Keratinocyte (primary cell): ENCODE measurements around the gene TNNC2. TPM values are rescaled to one million over a fixed set of nuclear protein-coding genes. Genes with fewer than 3 reads are reported as not detected.

ENCODE experiments used
- DNase-seq: peaks from one replicate; pipeline ENCODE4 v3.0.0-alpha.2; 2011; ENCODE audit warnings: low read depth, missing footprints, low spot score
- FAIRE-seq: peaks from 2 replicates; lab custom pipeline; 2011; peaks lifted over from hg19 to GRCh38; lab: Jason Lieb, UNC
- H2AFZ ChIP-seq: 2 replicates; pipeline ENCODE4 v1.6.0; 2012; ENCODE audit warnings: low read length, control low read depth, inconsistent platforms; ENCODE audit not compliant: control insufficient read depth
- H3K27ac ChIP-seq: 2 replicates; pipeline ENCODE4 v1.5.1; 2011; ENCODE audit warnings: low read length; ENCODE audit not compliant: control insufficient read depth, insufficient read depth
- H3K27me3 ChIP-seq: 3 replicates; pipeline ENCODE4 v1.6.0; 2011; ENCODE audit warnings: low read length; ENCODE audit not compliant: control insufficient read depth, insufficient read depth; ENCODE audit errors: extremely low read depth
- H3K36me3 ChIP-seq, 2 experiments: 2 replicates in 1 of 2; 3 replicates in 1 of 2; pipeline ENCODE4 v1.5.1; 2011; ENCODE audit warnings: low read length in 2 of 2, mild to moderate bottlenecking in 1 of 2; ENCODE audit not compliant: control insufficient read depth in 2 of 2, insufficient read depth in 2 of 2; ENCODE audit errors: extremely low read depth in 1 of 2
- H3K4me1 ChIP-seq: 3 replicates; pipeline ENCODE4 v1.5.1; 2011; ENCODE audit warnings: low read length; ENCODE audit not compliant: control insufficient read depth, insufficient read depth; ENCODE audit errors: extremely low read depth
- H3K4me2 ChIP-seq: 3 replicates; pipeline ENCODE4 v1.6.0; 2011; ENCODE audit warnings: low read depth, low read length; ENCODE audit not compliant: control insufficient read depth, insufficient read depth; ENCODE audit errors: extremely low read depth
- H3K4me3 ChIP-seq, 3 experiments: fragments of 200-600 bp in 1 of 3; sonication (generic) in 1 of 3; 2 replicates in 2 of 3; 3 replicates in 1 of 3; pipeline ENCODE4 v1.5.1; 2011 to 2016; ENCODE audit warnings: low read length in 3 of 3, mild to moderate bottlenecking in 3 of 3, control low read depth in 2 of 3, inconsistent platforms in 1 of 3, low read depth in 1 of 3, mixed read lengths in 1 of 3, mixed run types in 1 of 3, moderate library complexity in 1 of 3; ENCODE audit not compliant: control insufficient read depth in 2 of 3, insufficient read depth in 2 of 3; ENCODE audit errors: extremely low read depth in 1 of 3
- H3K79me2 ChIP-seq: 2 replicates; pipeline ENCODE4 v1.6.0; 2012; ENCODE audit warnings: low read length; ENCODE audit not compliant: control insufficient read depth, insufficient read depth
- H3K9ac ChIP-seq: 3 replicates; pipeline ENCODE4 v1.6.0; 2011; ENCODE audit warnings: low read length; ENCODE audit not compliant: control insufficient read depth, insufficient read depth; ENCODE audit errors: extremely low read depth
- H3K9me1 ChIP-seq: 3 replicates; pipeline ENCODE4 v1.6.0; 2011; ENCODE audit warnings: low read length; ENCODE audit not compliant: control insufficient read depth, insufficient read depth; ENCODE audit errors: extremely low read depth
- H3K9me3 ChIP-seq: 2 replicates; pipeline ENCODE4 v1.5.1; 2012; ENCODE audit warnings: low read depth, low read length; ENCODE audit not compliant: control insufficient read depth
- H4K20me1 ChIP-seq: 3 replicates; pipeline ENCODE4 v1.6.0; 2011; ENCODE audit warnings: low read length; ENCODE audit not compliant: control insufficient read depth, insufficient read depth; ENCODE audit errors: extremely low read depth
- CTCF ChIP-seq, 3 experiments: IDR thresholded peaks in 1 of 3; conservative IDR thresholded peaks in 1 of 3; optimal IDR thresholded peaks in 1 of 3; 2 replicates in 2 of 3; 3 replicates in 1 of 3; pipeline versions ENCODE3 to v1.5.1; 2011; ENCODE audit warnings: low read length in 3 of 3, mild to moderate bottlenecking in 3 of 3, moderate library complexity in 2 of 3, control low read depth in 1 of 3, inconsistent platforms in 1 of 3; ENCODE audit not compliant: insufficient read depth in 2 of 3; ENCODE audit errors: extremely low read depth in 1 of 3
- EZH2 ChIP-seq: IDR thresholded peaks from one replicate; pipeline ENCODE4 v1.6.1; 2012; ENCODE audit warnings: inconsistent platforms, mild to moderate bottlenecking, low read length, moderate library complexity
- dilution Hi-C: fragments of 300-500 bp; cut with MboI; formaldehyde crosslinking; loops from one replicate; pipeline ENCODE4 v1.7.0; 2020; ENCODE audit warnings: low sequenced_read_pairs; ENCODE audit not compliant: extremely low pct_ligation_motif_present
- polyA plus RNA-seq, 5 experiments: library from polyadenylated mRNA; depleted of rRNA in 3 of 5; stranded (reverse) in 3 of 5; stranded (forward) in 1 of 5; unstranded in 1 of 5; fragments of >200 nt; gene quantifications; 1 replicate in 1 of 5; 2 replicates in 3 of 5; 3 replicates in 1 of 5; pipeline versions ENCODE4 v1.2.1 to v1.2.3, GENCODE V29; 2011 to 2012; ENCODE audit warnings: missing spikeins in 2 of 5, low read depth in 1 of 5, low replicate concordance in 1 of 5

The TNNC2 gene
- polyA plus RNA-seq, 1 donor (not counting 4 experiments of a cell fraction or from before 2014, with no cell fraction given) = 0.16 TPM

- no peak overlapping the region for H2AFZ ChIP-seq
- TF ChIP-seq CTCF (optimal IDR thresholded peaks at IDR 0.05 in 1 of 3, IDR thresholded peaks at IDR 0.05 in 1 of 3, conservative IDR thresholded peaks at IDR 0.05 in 1 of 3; ENCODE audit: extremely low read depth in 1 of 3, insufficient read depth in 2 of 3, low read length in 3 of 3) = no peak
- TF ChIP-seq EZH2 = no peak
- DNase-seq (no peak), FAIRE-seq (no peak)
- no peak overlapping the region for H3K9ac ChIP-seq
- H3K9me1 ChIP-seq = no peaks in the 10 kb centered on the region
- no peak overlapping the region for H3K4me2 ChIP-seq
- peaks cover 18% of the 10 kb centered on the region for H3K79me2 ChIP-seq
- dilution Hi-C loops = no loop called here
- H3K27me3 ChIP-seq = no peaks in the 10 kb centered on the region
- peaks cover 10% of the 10 kb centered on the region for H3K4me1 ChIP-seq
- no peak overlapping the region for H3K4me3 ChIP-seq
- H3K27ac ChIP-seq = no peak overlapping the region
- no peaks in the 10 kb centered on the region for H3K9me3 ChIP-seq
- H3K36me3 ChIP-seq = peaks cover 0 to 4% of the 10 kb centered on the region in 2 experiments
- H4K20me1 ChIP-seq = no peaks in the 10 kb centered on the region
Measured at GRCh38 chr20:45852326-45852725, 25.2 kb upstream of the TNNC2 start.

GRCh38 chr20:45851501-45851900, 24.4 kb upstream of the TNNC2 start:
- no peak for TF ChIP-seq EZH2
- TF ChIP-seq CTCF (optimal IDR thresholded peaks at IDR 0.05 in 1 of 3, IDR thresholded peaks at IDR 0.05 in 1 of 3, conservative IDR thresholded peaks at IDR 0.05 in 1 of 3; ENCODE audit: extremely low read depth in 1 of 3, insufficient read depth in 2 of 3, low read length in 3 of 3) = no peak
- Histone ChIP-seq H3K4me1 (peaks cover 6% of the 10 kb centered on the region), H3K36me3 (peaks cover 2 to 4% of the 10 kb centered on the region in 2 experiments), H2AFZ (no peak overlapping the region), H3K79me2 (peaks cover 12% of the 10 kb centered on the region), H3K27ac (no peak overlapping the region), H3K4me2 (no peak overlapping the region), H4K20me1 (no peaks in the 10 kb centered on the region), H3K9me1 (no peaks in the 10 kb centered on the region), H3K27me3 (no peaks in the 10 kb centered on the region), H3K4me3 (no peak overlapping the region), H3K9me3 (no peaks in the 10 kb centered on the region), H3K9ac (no peak overlapping the region)
- no peak for FAIRE-seq
- no peak for DNase-seq
- dilution Hi-C loops = no loop called here
